GM12878 (cell line): Measurements from ENCODE around the gene BET1. TPM values are rescaled to one million over a fixed set of nuclear protein-coding genes. Genes with fewer than 3 reads are reported as not detected.

Experiments
- ATAC-seq: fragments of 200-7000 bp; cut with Tn5 transposase; 3 replicates; pipeline ENCODE4 v1.9.1; 2020; ENCODE audit warnings: mild to moderate bottlenecking, moderate library complexity
- BruUV-seq: library from RNA; stranded (reverse); fragments of 400-500 nt; replicated peaks from 2 replicates; lab custom pipeline; 2021; lab: Mats Ljungman, UMichigan
- CTCF ChIA-PET: fragments of 300-600 bp; sonication (Branson Sonifier 250); formaldehyde crosslinking; extraction: SDS; loops from one replicate; lab custom pipeline; 2021; ENCODE audit warnings: inconsistent platforms; lab: Yijun Ruan, JAX
- POLR2A ChIA-PET: fragments of 350-600 bp; formaldehyde crosslinking; extraction: SDS; loops from one replicate; lab custom pipeline; 2021; ENCODE audit warnings: inconsistent platforms; lab: Charles Lee
- RAD21 ChIA-PET: fragments of 300-600 bp; sonication (Branson Sonifier 250); formaldehyde crosslinking; loops from one replicate; lab custom pipeline; 2023; ENCODE audit warnings: antibody characterized with exemption; ENCODE audit not compliant: unreplicated experiment; lab: Charles Lee
- SMC1A ChIA-PET: fragments of 300-600 bp; sonication (Branson Sonifier 250); formaldehyde crosslinking; loops from one replicate; lab custom pipeline; 2023; ENCODE audit not compliant: unreplicated experiment, uncharacterized antibody; lab: Charles Lee
- DNase-seq: peaks from one replicate; pipeline ENCODE4 v3.0.0-alpha.2; 2011; ENCODE audit warnings: low read depth, low spot score
- FAIRE-seq: peaks from 3 replicates; lab custom pipeline; 2011; peaks lifted over from hg19 to GRCh38; lab: Jason Lieb, UNC
- H2AFZ ChIP-seq: 2 replicates; pipeline ENCODE4 v1.6.0; 2011; ENCODE audit warnings: low read depth, low read length, control low read depth; ENCODE audit not compliant: control insufficient read depth
- H3K27ac ChIP-seq: 2 replicates; pipeline ENCODE4 v1.5.1; 2011; ENCODE audit warnings: control low read depth; ENCODE audit not compliant: control insufficient read depth, insufficient read depth
- H3K27me3 ChIP-seq, 2 experiments: replicated peaks in 1 of 2; 2 replicates each; pipeline versions ENCODE4 v1.6.0 to v1.6.1; 2011; ENCODE audit warnings: low read length in 1 of 2; ENCODE audit not compliant: control insufficient read depth in 2 of 2, insufficient read depth in 2 of 2
- H3K36me3 ChIP-seq, 2 experiments: 2 replicates each; pipeline ENCODE4 v1.5.1; 2011; ENCODE audit warnings: low read length in 1 of 2; ENCODE audit not compliant: control insufficient read depth in 2 of 2, insufficient read depth in 2 of 2
- H3K4me1 ChIP-seq: 2 replicates; pipeline ENCODE4 v1.6.1; 2011; ENCODE audit warnings: mild to moderate bottlenecking, low read length, moderate library complexity, mixed read lengths; ENCODE audit not compliant: control insufficient read depth, insufficient read depth
- H3K4me2 ChIP-seq: 2 replicates; pipeline ENCODE4 v1.6.0; 2011; ENCODE audit warnings: control low read depth; ENCODE audit not compliant: control insufficient read depth, insufficient read depth
- H3K4me3 ChIP-seq: fragments of 200-600 bp; sonication (generic); 2 replicates; pipeline ENCODE4 v1.5.1; 2016
- H3K79me2 ChIP-seq: 2 replicates; pipeline ENCODE4 v1.6.0; 2011; ENCODE audit warnings: low read length; ENCODE audit not compliant: control insufficient read depth, insufficient read depth
- H3K9ac ChIP-seq: 2 replicates; pipeline ENCODE4 v1.8.0; 2011; ENCODE audit warnings: low read length, control low read depth, mixed read lengths; ENCODE audit not compliant: control insufficient read depth, insufficient read depth
- H3K9me3 ChIP-seq: replicated peaks from 3 replicates; pipeline ENCODE4 v1.5.1; 2011; ENCODE audit warnings: mild to moderate bottlenecking, low read length; ENCODE audit not compliant: control insufficient read depth, insufficient read depth
- H4K20me1 ChIP-seq: 2 replicates; pipeline ENCODE4 v1.6.0; 2011; ENCODE audit not compliant: control insufficient read depth, insufficient read depth
- EZH2 ChIP-seq: IDR thresholded peaks from 2 replicates; pipeline ENCODE4 v1.6.1; 2012; ENCODE audit warnings: low read depth, mild to moderate bottlenecking, control low read depth, inconsistent platforms, low read length, borderline replicate concordance; ENCODE audit not compliant: control insufficient read depth
- HDAC6 ChIP-seq: fragments of 200-600 bp; sonication (generic); IDR thresholded peaks from one replicate; pipeline ENCODE4 v1.8.0; 2017; ENCODE audit warnings: antibody characterized with exemption; ENCODE audit not compliant: unreplicated experiment
- NR2F1 ChIP-seq: fragments of 450-650 bp; conservative IDR thresholded peaks from 2 replicates; pipeline ENCODE4 v1.6.1; 2017; ENCODE audit warnings: mild to moderate bottlenecking
- RELA ChIP-seq: fragments of 450-650 bp; IDR thresholded peaks from 2 replicates; pipeline ENCODE4 v1.8.0; 2014; ENCODE audit warnings: borderline replicate concordance; ENCODE audit not compliant: partially characterized antibody
- SRF ChIP-seq, 2 experiments: IDR thresholded peaks; 2 replicates each; pipeline ENCODE4 v1.6.1; 2011; ENCODE audit warnings: low read depth in 2 of 2, low read length in 2 of 2, mild to moderate bottlenecking in 1 of 2, moderate library complexity in 1 of 2
- TBL1XR1 ChIP-seq: IDR thresholded peaks from 2 replicates; pipeline ENCODE4 v1.6.1; 2012; ENCODE audit warnings: low read depth, low read length, improper control_type of control experiment
- ZZZ3 ChIP-seq: IDR thresholded peaks from 2 replicates; pipeline ENCODE4 v1.6.1; 2011; ENCODE audit warnings: low read depth; ENCODE audit not compliant: control insufficient read depth, insufficient read length
- WGBS: methylation state at CpG from one replicate; pipeline ENCODE4 v1.1.6; 2016; ENCODE audit warnings: low lambda C conversion rate; ENCODE audit not compliant: insufficient replicate concordance, insufficient coverage; ENCODE audit errors: missing lambda C conversion rate; 5-methylcytosine and 5-hydroxymethylcytosine counted together
- in situ Hi-C: fragments of 300-500 bp; cut with MboI; formaldehyde crosslinking; loops from 9 replicates; pipeline ENCODE4 v1.14.3; 2018; ENCODE audit warnings: mixed read lengths
- intact Hi-C: fragments of 100-400 bp; cut with micrococcal nuclease; formaldehyde crosslinking; loops from one replicate; pipeline ENCODE4 v1.14.2; 2022; ENCODE audit not compliant: unreplicated experiment
- polyA plus RNA-seq, 11 experiments: library from polyadenylated mRNA; depleted of rRNA in 4 of 11; unstranded in 6 of 11; stranded (reverse) in 5 of 11; fragments of >200 nt; fragmentation: Nextera tagmentation in 4 of 11; fragmentation: Illumina TruSeq in 1 of 11; extraction: Ambion mirVana in 4 of 11; extraction: Trizol in 1 of 11; gene quantifications; 1 replicate in 1 of 11; 2 replicates in 10 of 11; pipeline versions ENCODE4 v1.2.1 to v1.2.3, GENCODE V29; 2011 to 2016; ENCODE audit warnings: inconsistent platforms in 2 of 11, missing spikeins in 2 of 11, low read depth in 1 of 11
- total RNA-seq, 4 experiments: library from RNA; depleted of rRNA in 3 of 4; stranded (reverse); fragments of >200 nt in 3 of 4; fragmentation: Illumina TruSeq in 1 of 4; extraction: Trizol in 1 of 4; gene quantifications; 2 replicates each; pipeline versions ENCODE4 v1.2.1 to v1.2.3, GENCODE V29; 2013 to 2021
- TF ChIP-seq, protein P1 (sequence below): fragments of 450-650 bp; IDR thresholded peaks from 2 replicates; pipeline ENCODE4 v1.6.1; 2016; ENCODE audit warnings: mild to moderate bottlenecking
- TF ChIP-seq, protein P2 (sequence below): IDR thresholded peaks from 2 replicates; pipeline ENCODE4 v1.6.1; 2011; ENCODE audit warnings: mild to moderate bottlenecking, low read depth, low read length, moderate library complexity; ENCODE audit not compliant: insufficient replicate concordance
- TF ChIP-seq, protein P3 (sequence below): fragments of 450-650 bp; IDR thresholded peaks from 2 replicates; pipeline ENCODE4 v1.6.1; 2017; ENCODE audit warnings: mild to moderate bottlenecking
- TF ChIP-seq, protein P4 (sequence below): fragments of 450-650 bp; IDR thresholded peaks from 2 replicates; pipeline ENCODE4 v1.6.1; 2017; ENCODE audit warnings: mild to moderate bottlenecking, moderate library complexity

Gene BET1
- total and polyA plus RNA-seq, 10 of the 15 experiments (the other 5 are each of a cell fraction or from before 2014, with no cell fraction given), result 12.5 to 99.5 (median 28.4) TPM

DNA sequence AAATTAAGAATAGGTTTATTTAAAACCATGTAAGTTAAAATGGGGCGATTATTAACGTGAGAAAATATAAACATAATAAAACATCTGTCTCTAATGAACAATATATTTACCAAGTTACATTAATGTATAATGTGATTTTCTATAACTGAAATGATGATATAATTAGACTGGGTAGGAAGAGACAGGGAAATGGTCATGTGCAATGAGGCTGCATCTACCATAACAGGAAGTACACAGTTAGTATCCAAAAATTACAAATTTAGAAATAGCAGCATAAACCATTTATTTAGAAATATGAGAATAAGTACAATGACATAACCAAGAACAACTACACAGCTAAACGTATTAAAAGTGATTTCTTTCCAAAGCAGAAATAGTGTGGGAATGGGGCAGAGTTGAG is 25.8 kb upstream of the BET1 start:
- no peaks in the 10 kb centered on the region for H3K27me3 ChIP-seq
- BruUV-seq, result no TSS peak
- 88% methylated on average over 3 of the region's 3 CpGs for WGBS
- no peak overlapping the region for H2AFZ ChIP-seq
- H3K36me3 ChIP-seq, result no peaks in the 10 kb centered on the region
- no peaks in the 10 kb centered on the region for H3K4me1 ChIP-seq
- no peaks in the 10 kb centered on the region for H4K20me1 ChIP-seq
- H3K4me2 ChIP-seq, result no peak overlapping the region
- H3K9ac ChIP-seq, result no peak overlapping the region
- no peaks in the 10 kb centered on the region; the same call in 2 of the 3 replicates for H3K9me3 ChIP-seq
- H3K27ac ChIP-seq, result no peak overlapping the region
- in situ Hi-C loops (no loop called here), intact Hi-C loops (no loop called here)
- ChIA-PET CTCF (interaction anchor here (1.8 kb wide), 1 partner anchor 11 kb away, joined by 5 read pairs; no protein-coding TSS in a partner anchor), RAD21 (interaction anchor here (0.8 kb wide), 1 partner anchor 11 kb away, joined by 3 read pairs; no protein-coding TSS in a partner anchor), POLR2A (no interaction called here), SMC1A (interaction anchor here (0.8 to 3.0 kb wide), 9 partner anchors 8 to 223 kb away, joined by 3 to 13 read pairs (median 3); no protein-coding TSS in a partner anchor)
- H3K79me2 ChIP-seq, result no peaks in the 10 kb centered on the region
- no peak for FAIRE-seq
- TF ChIP-seq HDAC6 (no peak), NR2F1 (no peak), SRF (IDR thresholded peaks at IDR 0.05; ENCODE audit: low read depth in 2 of 2, low read length in 2 of 2) (no peak), ZZZ3 (no peak), EZH2 (no peak), TBL1XR1 (no peak), RELA (no peak)
- TF ChIP-seq, protein P1, sequence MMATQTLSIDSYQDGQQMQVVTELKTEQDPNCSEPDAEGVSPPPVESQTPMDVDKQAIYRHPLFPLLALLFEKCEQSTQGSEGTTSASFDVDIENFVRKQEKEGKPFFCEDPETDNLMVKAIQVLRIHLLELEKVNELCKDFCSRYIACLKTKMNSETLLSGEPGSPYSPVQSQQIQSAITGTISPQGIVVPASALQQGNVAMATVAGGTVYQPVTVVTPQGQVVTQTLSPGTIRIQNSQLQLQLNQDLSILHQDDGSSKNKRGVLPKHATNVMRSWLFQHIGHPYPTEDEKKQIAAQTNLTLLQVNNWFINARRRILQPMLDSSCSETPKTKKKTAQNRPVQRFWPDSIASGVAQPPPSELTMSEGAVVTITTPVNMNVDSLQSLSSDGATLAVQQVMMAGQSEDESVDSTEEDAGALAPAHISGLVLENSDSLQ, result no peak
- TF ChIP-seq, protein P2, sequence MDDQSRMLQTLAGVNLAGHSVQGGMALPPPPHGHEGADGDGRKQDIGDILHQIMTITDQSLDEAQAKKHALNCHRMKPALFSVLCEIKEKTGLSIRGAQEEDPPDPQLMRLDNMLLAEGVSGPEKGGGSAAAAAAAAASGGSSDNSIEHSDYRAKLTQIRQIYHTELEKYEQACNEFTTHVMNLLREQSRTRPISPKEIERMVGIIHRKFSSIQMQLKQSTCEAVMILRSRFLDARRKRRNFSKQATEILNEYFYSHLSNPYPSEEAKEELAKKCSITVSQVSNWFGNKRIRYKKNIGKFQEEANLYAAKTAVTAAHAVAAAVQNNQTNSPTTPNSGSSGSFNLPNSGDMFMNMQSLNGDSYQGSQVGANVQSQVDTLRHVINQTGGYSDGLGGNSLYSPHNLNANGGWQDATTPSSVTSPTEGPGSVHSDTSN, result no peak
- TF ChIP-seq, protein P3, sequence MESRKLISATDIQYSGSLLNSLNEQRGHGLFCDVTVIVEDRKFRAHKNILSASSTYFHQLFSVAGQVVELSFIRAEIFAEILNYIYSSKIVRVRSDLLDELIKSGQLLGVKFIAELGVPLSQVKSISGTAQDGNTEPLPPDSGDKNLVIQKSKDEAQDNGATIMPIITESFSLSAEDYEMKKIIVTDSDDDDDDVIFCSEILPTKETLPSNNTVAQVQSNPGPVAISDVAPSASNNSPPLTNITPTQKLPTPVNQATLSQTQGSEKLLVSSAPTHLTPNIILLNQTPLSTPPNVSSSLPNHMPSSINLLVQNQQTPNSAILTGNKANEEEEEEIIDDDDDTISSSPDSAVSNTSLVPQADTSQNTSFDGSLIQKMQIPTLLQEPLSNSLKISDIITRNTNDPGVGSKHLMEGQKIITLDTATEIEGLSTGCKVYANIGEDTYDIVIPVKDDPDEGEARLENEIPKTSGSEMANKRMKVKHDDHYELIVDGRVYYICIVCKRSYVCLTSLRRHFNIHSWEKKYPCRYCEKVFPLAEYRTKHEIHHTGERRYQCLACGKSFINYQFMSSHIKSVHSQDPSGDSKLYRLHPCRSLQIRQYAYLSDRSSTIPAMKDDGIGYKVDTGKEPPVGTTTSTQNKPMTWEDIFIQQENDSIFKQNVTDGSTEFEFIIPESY, result no peak
- TF ChIP-seq, protein P4, sequence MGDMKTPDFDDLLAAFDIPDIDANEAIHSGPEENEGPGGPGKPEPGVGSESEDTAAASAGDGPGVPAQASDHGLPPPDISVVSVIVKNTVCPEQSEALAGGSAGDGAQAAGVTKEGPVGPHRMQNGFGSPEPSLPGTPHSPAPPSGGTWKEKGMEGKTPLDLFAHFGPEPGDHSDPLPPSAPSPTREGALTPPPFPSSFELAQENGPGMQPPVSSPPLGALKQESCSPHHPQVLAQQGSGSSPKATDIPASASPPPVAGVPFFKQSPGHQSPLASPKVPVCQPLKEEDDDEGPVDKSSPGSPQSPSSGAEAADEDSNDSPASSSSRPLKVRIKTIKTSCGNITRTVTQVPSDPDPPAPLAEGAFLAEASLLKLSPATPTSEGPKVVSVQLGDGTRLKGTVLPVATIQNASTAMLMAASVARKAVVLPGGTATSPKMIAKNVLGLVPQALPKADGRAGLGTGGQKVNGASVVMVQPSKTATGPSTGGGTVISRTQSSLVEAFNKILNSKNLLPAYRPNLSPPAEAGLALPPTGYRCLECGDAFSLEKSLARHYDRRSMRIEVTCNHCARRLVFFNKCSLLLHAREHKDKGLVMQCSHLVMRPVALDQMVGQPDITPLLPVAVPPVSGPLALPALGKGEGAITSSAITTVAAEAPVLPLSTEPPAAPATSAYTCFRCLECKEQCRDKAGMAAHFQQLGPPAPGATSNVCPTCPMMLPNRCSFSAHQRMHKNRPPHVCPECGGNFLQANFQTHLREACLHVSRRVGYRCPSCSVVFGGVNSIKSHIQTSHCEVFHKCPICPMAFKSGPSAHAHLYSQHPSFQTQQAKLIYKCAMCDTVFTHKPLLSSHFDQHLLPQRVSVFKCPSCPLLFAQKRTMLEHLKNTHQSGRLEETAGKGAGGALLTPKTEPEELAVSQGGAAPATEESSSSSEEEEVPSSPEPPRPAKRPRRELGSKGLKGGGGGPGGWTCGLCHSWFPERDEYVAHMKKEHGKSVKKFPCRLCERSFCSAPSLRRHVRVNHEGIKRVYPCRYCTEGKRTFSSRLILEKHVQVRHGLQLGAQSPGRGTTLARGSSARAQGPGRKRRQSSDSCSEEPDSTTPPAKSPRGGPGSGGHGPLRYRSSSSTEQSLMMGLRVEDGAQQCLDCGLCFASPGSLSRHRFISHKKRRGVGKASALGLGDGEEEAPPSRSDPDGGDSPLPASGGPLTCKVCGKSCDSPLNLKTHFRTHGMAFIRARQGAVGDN, result no peak
- no peak for DNase-seq
- ATAC-seq, result no peak
- H3K4me3 ChIP-seq, result no peak overlapping the region
